ENCODE results near the gene PRICKLE1. TPM values are rescaled to one million over a fixed set of nuclear protein-coding genes. Genes with fewer than 3 reads are reported as not detected.

PRICKLE1 gene
- total and polyA plus RNA-seq, 2 of the 4 experiments (the other 2 are of a cell fraction), result 21.3 to 21.7 TPM

- dilution Hi-C loops (cut with HindIII; ENCODE audit: low sequenced_read_pairs, unreplicated experiment), result no loop called here
- TF ChIP-seq MXI1 (IDR thresholded peaks at IDR 0.05; ENCODE audit: borderline replicate concordance, low read depth, low read length) (no peak), POLR2A (IDR thresholded peaks at IDR 0.05; ENCODE audit: low read depth, low read length) (no peak), MAZ (IDR thresholded peaks at IDR 0.05; ENCODE audit: borderline replicate concordance, low read depth, low read length) (no peak), RCOR1 (IDR thresholded peaks at IDR 0.05; ENCODE audit: insufficient replicate concordance, low read length) (no peak), USF2 (IDR thresholded peaks at IDR 0.05; ENCODE audit: low read depth, low read length) (no peak), ELK1 (IDR thresholded peaks at IDR 0.05; ENCODE audit: borderline replicate concordance, low read depth, low read length) (no peak), RAD21 (IDR thresholded peaks at IDR 0.05; ENCODE audit: low read length) (no peak), CHD1 (IDR thresholded peaks at IDR 0.05; ENCODE audit: low read depth, low read length) (no peak), SMC3 (IDR thresholded peaks at IDR 0.05; ENCODE audit: low read depth, low read length) (no peak), FOS (IDR thresholded peaks at IDR 0.05; ENCODE audit: low read depth, low read length) (no peak), CEBPB (IDR thresholded peaks at IDR 0.05; ENCODE audit: low read depth, low read length) (no peak), MAFK (IDR thresholded peaks at IDR 0.05; ENCODE audit: low read depth, low read length) (no peak), BHLHE40 (IDR thresholded peaks at IDR 0.05; ENCODE audit: low read depth, low read length) (no peak), RFX5 (IDR thresholded peaks at IDR 0.05; ENCODE audit: low read depth, low read length) (no peak), NFE2L2 (IDR thresholded peaks at IDR 0.05; ENCODE audit: low read depth, low read length) (no peak), CTCF (conservative IDR thresholded peaks at IDR 0.05; ENCODE audit: low read depth, low read length) (no peak)
- H3K18ac ChIP-seq (ENCODE audit: low read depth, low read length), result no peak overlapping the region
- intact Hi-C loops (cut with micrococcal nuclease), result no loop called here
- BruUV-seq (replicated peaks), result no TSS peak
- ChIA-PET POLR2A (ENCODE audit: unreplicated experiment) (no interaction called here), CTCF (no interaction called here)
- no peak overlapping the region for H2BK5ac ChIP-seq (ENCODE audit: low read depth, low read length, poor library complexity, severe bottlenecking)
- ATAC-seq (ENCODE audit: low read depth) (no peak), DNase-seq (no peak)
- H3K9me3 ChIP-seq (ENCODE audit: control insufficient read depth, insufficient read depth, low read length), result no peaks in the 10 kb centered on the region
- H3K56ac ChIP-seq (ENCODE audit: extremely low read depth, insufficient read depth, low read length), result no peak overlapping the region
- H2BK120ac ChIP-seq (ENCODE audit: low read depth, low read length), result no peak overlapping the region
- no peak overlapping the region for H3K4me2 ChIP-seq (ENCODE audit: low read depth, low read length)
- H3K36me3 ChIP-seq (ENCODE audit: control insufficient read depth, insufficient read depth, low read length), result peaks cover 30% of the 10 kb centered on the region
- peaks cover 11% of the 10 kb centered on the region; the same call in 1 of the 2 replicates for H3K9me1 ChIP-seq (ENCODE audit: insufficient read depth, low read length)
- no peak overlapping the region for H3K27ac ChIP-seq (ENCODE audit: insufficient read depth, low read length)
- H4K5ac ChIP-seq (ENCODE audit: low read depth, low read length), result no peak overlapping the region
- H3K27me3 ChIP-seq (ENCODE audit: control insufficient read depth, insufficient read depth, low read length), result no peaks in the 10 kb centered on the region
- no peak overlapping the region for H3K9ac ChIP-seq (ENCODE audit: low read depth, low read length)
- no peak overlapping the region for H4K8ac ChIP-seq (ENCODE audit: low read depth in 2 of 2, low read length in 2 of 2)
- H3K79me1 ChIP-seq (ENCODE audit: low read depth in 1 of 2, low read length in 2 of 2), result peaks cover 3 to 54% of the 10 kb centered on the region in 2 experiments; a peak in 3 of 4 replicates
- peaks cover 6% of the 10 kb centered on the region for H3K4me1 ChIP-seq (ENCODE audit: control insufficient read depth, insufficient read depth, low read length)
- in situ Hi-C loops (cut with MboI; ENCODE audit: low sequenced_read_pairs), result no loop called here
- WGBS, 2 experiments (ENCODE audit: extremely low coverage in 2 of 2, insufficient read length in 1 of 2), result no CpG with 5 or more reads among the region's 3 CpGs
- no peak overlapping the region for H2BK20ac ChIP-seq (ENCODE audit: low read depth, low read length)
- no peak overlapping the region for H2BK15ac ChIP-seq (ENCODE audit: low read depth, low read length)
- no peak overlapping the region for H4K91ac ChIP-seq (ENCODE audit: insufficient read depth, low read depth, low read length)
- H2AK5ac ChIP-seq (ENCODE audit: low read depth, low read length), result no peak overlapping the region
- H4K20me1 ChIP-seq (ENCODE audit: insufficient read depth, low read length), result no peaks in the 10 kb centered on the region
- 0 out of 2 replicates have a peak overlapping the region, but pooled peaks have one; percentile 21 for H3K14ac ChIP-seq (replicated peaks; ENCODE audit: low read depth, low read length)
- no peak overlapping the region for H3K4me3 ChIP-seq (ENCODE audit: insufficient read depth, low read depth, low read length)
- H3K4ac ChIP-seq (ENCODE audit: low read depth, low read length), result no peak overlapping the region
- no peak overlapping the region for H3K23ac ChIP-seq (ENCODE audit: low read depth, low read length)
- H2AK9ac ChIP-seq (replicated peaks; ENCODE audit: low read depth, low read length, poor library complexity), result no peak overlapping the region
- no peak overlapping the region for H2AFZ ChIP-seq (replicated peaks; ENCODE audit: low read length, poor library complexity)
Measured at GRCh38 chr12:42468921-42469320, 120.6 kb downstream of the PRICKLE1 start.
